Lower leg skin (tissue), 3 donors: ENCODE results near the gene MAPT.

Experiments used
- CTCF ChIP-seq, 3 donors: fragments of 450-650 bp; IDR thresholded peaks; one replicate each; pipeline ENCODE4 v1.5.1; 2016; ENCODE audit warnings: antibody characterized with exemption in 3 of 3, mild to moderate bottlenecking in 3 of 3, moderate library complexity in 2 of 3
- POLR2A ChIP-seq, 2 donors: fragments of 450-650 bp; IDR thresholded peaks; one replicate each; pipeline ENCODE4 v1.6.1; 2016 to 2017; ENCODE audit warnings: antibody characterized with exemption in 2 of 2, mild to moderate bottlenecking in 1 of 2, moderate library complexity in 1 of 2

GRCh38 chr17:45851022-45851421 is 43.3 kb upstream of the MAPT start:
- TF ChIP-seq POLR2A (IDR thresholded peaks at IDR 0.05) (no peak), CTCF (IDR thresholded peaks at IDR 0.05) (no peak)
